Esophagus (tissue), 2 donors: ENCODE data around the gene PBRM1. TPM values are rescaled to one million over a fixed set of nuclear protein-coding genes. Genes with fewer than 3 reads are reported as not detected.
A peak's percentile ranks its signal among the peaks of the same experiment; 100 is the strongest.
"Not testable (repeated sequence)": the region's sequence is repeated elsewhere in the genome, so short reads cannot be mapped to it uniquely, and the experiment has no call there.

Experiments used
- H3K27ac ChIP-seq, 2 donors: one replicate each; pipeline ENCODE4 v1.5.1; 2013; ENCODE audit warnings: low read depth in 2 of 2, mild to moderate bottlenecking in 2 of 2, inconsistent platforms in 1 of 2, low read length in 1 of 2, moderate library complexity in 1 of 2
- H3K27me3 ChIP-seq, 2 donors: one replicate each; pipeline ENCODE4 v1.6.1; 2013; ENCODE audit warnings: low read length in 2 of 2, control low read depth in 1 of 2, mild to moderate bottlenecking in 1 of 2; ENCODE audit not compliant: insufficient read depth in 2 of 2, control insufficient read depth in 1 of 2
- H3K36me3 ChIP-seq, 2 donors: one replicate each; pipeline ENCODE4 v1.6.1; 2013; ENCODE audit warnings: low read length in 1 of 2; ENCODE audit not compliant: control insufficient read depth in 2 of 2, insufficient read depth in 2 of 2
- H3K4me1 ChIP-seq, 2 donors: one replicate each; pipeline ENCODE4 v1.6.1; 2013; ENCODE audit warnings: low read length in 1 of 2; ENCODE audit not compliant: control insufficient read depth in 2 of 2, insufficient read depth in 2 of 2
- H3K4me3 ChIP-seq, 2 donors: one replicate each; pipeline ENCODE4 v1.5.1; 2013; ENCODE audit warnings: low read length in 2 of 2, mild to moderate bottlenecking in 2 of 2, low read depth in 1 of 2, moderate library complexity in 1 of 2
- H3K9me3 ChIP-seq, 2 donors: one replicate each; pipeline ENCODE4 v1.6.1; 2013; ENCODE audit warnings: mild to moderate bottlenecking in 2 of 2, low read depth in 1 of 2, low read length in 1 of 2, moderate library complexity in 1 of 2; ENCODE audit not compliant: control insufficient read depth in 2 of 2, insufficient read depth in 1 of 2
- WGBS, 2 donors: extraction: QIAGEN DNeasy Blood & Tissue Kit; methylation state at CpG; one replicate each; pipeline ENCODE4 v1.1.7; 2013; 5-methylcytosine and 5-hydroxymethylcytosine counted together
- polyA plus RNA-seq, 2 donors: library from polyadenylated mRNA; stranded (reverse); fragments of 200-250 nt; gene quantifications; one replicate each; pipeline ENCODE4 v1.2.3, GENCODE V29; 2013
- donor health status: healthy with polysubstance abuse.
- donor health status: Bipolar disorder and iron deficiency.

Gene PBRM1
- polyA plus RNA-seq, 2 donors: 8.3 to 12.0 TPM

GRCh38 chr3:52528586-52529375, 156.9 kb downstream of the PBRM1 start:
- Histone ChIP-seq H3K36me3 (peaks cover 0 to 29% of the 10 kb centered on the region in 2 donors), H3K27ac (no peak overlapping the region), H3K9me3 (no peaks in the 10 kb centered on the region), H3K4me3 (no peak overlapping the region), H3K4me1 (peaks cover 19 to 57% of the 10 kb centered on the region in 2 donors), H3K27me3 (no peaks in the 10 kb centered on the region)
- 88 to 89% methylated on average over 25 of the region's 25 CpGs for WGBS, 2 donors

GRCh38 chr3:52527732-52528585, 157.8 kb downstream of the PBRM1 start:
- Histone ChIP-seq H3K9me3 (no peaks in the 10 kb centered on the region), H3K27ac (no peak overlapping the region), H3K4me3 (no peak overlapping the region), H3K4me1 (peaks cover 19 to 60% of the 10 kb centered on the region in 2 donors), H3K36me3 (peaks cover 0 to 35% of the 10 kb centered on the region in 2 donors), H3K27me3 (no peaks in the 10 kb centered on the region)
- WGBS, 2 donors: 82% methylated on average over 18 of the region's 18 CpGs

GRCh38 chr3:52527039-52527731, 158.5 kb downstream of the PBRM1 start:
- H3K27me3 ChIP-seq: no peaks in the 10 kb centered on the region
- H3K36me3 ChIP-seq: peaks cover 0 to 40% of the 10 kb centered on the region in 2 donors
- H3K4me3 ChIP-seq: no peak overlapping the region
- H3K9me3 ChIP-seq: no peaks in the 10 kb centered on the region
- H3K4me1 ChIP-seq: peaks cover 19 to 60% of the 10 kb centered on the region in 2 donors
- peak overlapping the region; percentile 38 to 88 for H3K27ac ChIP-seq
- 90 to 91% methylated on average over 14 of the region's 14 CpGs for WGBS, 2 donors

GRCh38 chr3:52526671-52527038, 159.1 kb downstream of the PBRM1 start:
- peaks cover 0 to 44% of the 10 kb centered on the region in 2 donors for H3K36me3 ChIP-seq
- WGBS, 2 donors: 83 to 86% methylated on average over 5 of the region's 5 CpGs
- H3K27me3 ChIP-seq, H3K4me3 ChIP-seq, H3K9me3 ChIP-seq: not testable (repeated sequence)
- H3K27ac ChIP-seq: peak overlapping the region; percentile 88 to 94
- peaks cover 19 to 56% of the 10 kb centered on the region in 2 donors for H3K4me1 ChIP-seq

- 51 to 75% methylated on average over 9 of the region's 9 CpGs for WGBS, 2 donors
- no peak overlapping the region for H3K4me3 ChIP-seq
- no peaks in the 10 kb centered on the region for H3K27me3 ChIP-seq
- H3K36me3 ChIP-seq: peaks cover 0 to 44% of the 10 kb centered on the region in 2 donors
- peaks cover 12 to 50% of the 10 kb centered on the region in 2 donors for H3K4me1 ChIP-seq
- H3K27ac ChIP-seq: peak overlapping the region; percentile 88 to 94
- H3K9me3 ChIP-seq: no peaks in the 10 kb centered on the region
Observed at GRCh38 chr3:52525680-52526561, 159.8 kb downstream of the PBRM1 start.

- WGBS, 2 donors: 36 to 49% methylated on average over 32 to 34 of the region's 34 CpGs
- Histone ChIP-seq H3K27me3 (no peaks in the 10 kb centered on the region), H3K4me1 (peaks cover 9 to 45% of the 10 kb centered on the region in 2 donors), H3K36me3 (peaks cover 0 to 44% of the 10 kb centered on the region in 2 donors), H3K9me3 (no peaks in the 10 kb centered on the region), H3K4me3 (no peak overlapping the region), H3K27ac (peak overlapping the region; percentile 88 to 94)
Observed at GRCh38 chr3:52524752-52525679, 160.7 kb downstream of the PBRM1 start.

- Histone ChIP-seq H3K36me3 (peaks cover 0 to 44% of the 10 kb centered on the region in 2 donors), H3K27me3 (no peaks in the 10 kb centered on the region), H3K27ac (peak overlapping the region; percentile 88 to 94), H3K4me1 (peaks cover 9 to 38% of the 10 kb centered on the region in 2 donors), H3K9me3 (no peaks in the 10 kb centered on the region), H3K4me3 (no peak overlapping the region)
- 90 to 93% methylated on average over 18 of the region's 18 CpGs for WGBS, 2 donors
Observed at GRCh38 chr3:52524258-52524751, 161.4 kb downstream of the PBRM1 start.
